ENCODE data around the gene RIPOR3.

GRCh38 chr20:50720582-50720981, 29.2 kb upstream of the RIPOR3 start:
- TF ChIP-seq, protein P1, sequence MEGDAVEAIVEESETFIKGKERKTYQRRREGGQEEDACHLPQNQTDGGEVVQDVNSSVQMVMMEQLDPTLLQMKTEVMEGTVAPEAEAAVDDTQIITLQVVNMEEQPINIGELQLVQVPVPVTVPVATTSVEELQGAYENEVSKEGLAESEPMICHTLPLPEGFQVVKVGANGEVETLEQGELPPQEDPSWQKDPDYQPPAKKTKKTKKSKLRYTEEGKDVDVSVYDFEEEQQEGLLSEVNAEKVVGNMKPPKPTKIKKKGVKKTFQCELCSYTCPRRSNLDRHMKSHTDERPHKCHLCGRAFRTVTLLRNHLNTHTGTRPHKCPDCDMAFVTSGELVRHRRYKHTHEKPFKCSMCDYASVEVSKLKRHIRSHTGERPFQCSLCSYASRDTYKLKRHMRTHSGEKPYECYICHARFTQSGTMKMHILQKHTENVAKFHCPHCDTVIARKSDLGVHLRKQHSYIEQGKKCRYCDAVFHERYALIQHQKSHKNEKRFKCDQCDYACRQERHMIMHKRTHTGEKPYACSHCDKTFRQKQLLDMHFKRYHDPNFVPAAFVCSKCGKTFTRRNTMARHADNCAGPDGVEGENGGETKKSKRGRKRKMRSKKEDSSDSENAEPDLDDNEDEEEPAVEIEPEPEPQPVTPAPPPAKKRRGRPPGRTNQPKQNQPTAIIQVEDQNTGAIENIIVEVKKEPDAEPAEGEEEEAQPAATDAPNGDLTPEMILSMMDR (IDR thresholded peaks at IDR 0.05) = peak in 2 of 12 donors; percentile 6 to 9
- no peak for TF ChIP-seq POLR2A (IDR thresholded peaks at IDR 0.05)
